ENCODE measurements around the gene SFXN4. TPM values are rescaled to one million over a fixed set of nuclear protein-coding genes. Genes with fewer than 3 reads are reported as not detected.
A peak's percentile ranks its signal among the peaks of the same experiment; 100 is the strongest.

SFXN4 gene
- total RNA-seq (10 to 100 TPM; 16.8 to 26.5 (median 19.6) TPM), polyA plus RNA-seq (10 to 100 TPM; 14.8 to 48.3 (median 22.2) TPM)

- Histone ChIP-seq H3K27me3 (no peaks in the 10 kb centered on the region), H3K4me1 (peaks cover 0 to 30% (median 19%) of the 10 kb centered on the region in 4 donors), H3K4me3 (peak within 1 kb of the TSS; percentile 69 to 92 (median 83)), H3K9me3 (no peaks in the 10 kb centered on the region), H3K36me3 (peaks cover 10 to 40% (median 25%) of the 10 kb centered on the region in 4 donors), H3K27ac (peak within 1 kb of the TSS; percentile 87 to 94 (median 90))
- 1% methylated on average over 90 of the region's 90 CpGs for WGBS, 2 donors
- DNase-seq: peak; percentile 89
- intact Hi-C loops (cut with DNase I): no loop called here
- TF ChIP-seq POLR2AphosphoS5 (IDR thresholded peaks at IDR 0.05): peak; percentile 82 to 91 (median 86)
- TF ChIP-seq CTCF (IDR thresholded peaks at IDR 0.05): no peak
- TF ChIP-seq EP300 (IDR thresholded peaks at IDR 0.05): peak in 1 of 4 donors; percentile 5
- peak; percentile 48 to 60 for TF ChIP-seq POLR2A (IDR thresholded peaks at IDR 0.05)
These were observed at the start of gene SFXN4 for GRCh38 chr10:119165171-119166117. TSS of gene SFXN4 (minus strand) at chr10:119165714. CDS start at chr10:119165647, 67 bp downstream.

- peak; percentile 62 for DNase-seq
- Histone ChIP-seq H3K4me1 (peaks cover 0 to 71% (median 59%) of the 10 kb centered on the region in 4 donors), H3K4me3 (peak overlapping the region in 2 of 4 donors; percentile 18 to 25), H3K9me3 (no peaks in the 10 kb centered on the region), H3K27me3 (no peaks in the 10 kb centered on the region), H3K36me3 (no peaks in the 10 kb centered on the region), H3K27ac (peak overlapping the region; percentile 92 to 100 (median 98))
- TF ChIP-seq POLR2A (IDR thresholded peaks at IDR 0.05) (no peak), POLR2AphosphoS5 (IDR thresholded peaks at IDR 0.05) (peak in 1 of 4 donors; percentile 36)
- intact Hi-C loops (cut with DNase I): no loop called here
- 33 to 60% methylated on average over 12 of the region's 12 CpGs for WGBS, 2 donors
These were observed 46.3 kb upstream of the SFXN4 start for GRCh38 chr10:119211625-119212441.

- no peak for TF ChIP-seq POLR2A (IDR thresholded peaks at IDR 0.05)
- TF ChIP-seq CTCF (IDR thresholded peaks at IDR 0.05): no peak
- TF ChIP-seq EP300 (IDR thresholded peaks at IDR 0.05): no peak
- TF ChIP-seq POLR2AphosphoS5 (IDR thresholded peaks at IDR 0.05): peak in 1 of 4 donors; percentile 18
These were observed 45.7 kb upstream of the SFXN4 start for GRCh38 chr10:119211176-119211575.

GRCh38 chr10:119210633-119211032, 45.1 kb upstream of the SFXN4 start:
- Histone ChIP-seq H3K27me3 (no peaks in the 10 kb centered on the region), H3K27ac (peak overlapping the region; percentile 92 to 100 (median 98)), H3K4me1 (peaks cover 0 to 75% (median 64%) of the 10 kb centered on the region in 4 donors), H3K4me3 (no peak overlapping the region), H3K36me3 (no peaks in the 10 kb centered on the region), H3K9me3 (no peaks in the 10 kb centered on the region)
- WGBS, 2 donors: 80 to 87% methylated on average over 2 of the region's 2 CpGs
- TF ChIP-seq CTCF (IDR thresholded peaks at IDR 0.05) (no peak), EP300 (IDR thresholded peaks at IDR 0.05) (no peak), POLR2A (IDR thresholded peaks at IDR 0.05) (no peak), POLR2AphosphoS5 (IDR thresholded peaks at IDR 0.05) (no peak)
- no peak for DNase-seq
- intact Hi-C loops (cut with DNase I): no loop called here

More at GRCh38 chr10:119211176-119211575, 45.7 kb upstream of the SFXN4 start:
- peak; percentile 2 for DNase-seq
- intact Hi-C loops (cut with DNase I): no loop called here
- no peaks in the 10 kb centered on the region for H3K36me3 ChIP-seq
- no peaks in the 10 kb centered on the region for H3K9me3 ChIP-seq
- H3K4me3 ChIP-seq: peak overlapping the region in 2 of 4 donors; percentile 18 to 25
- no peaks in the 10 kb centered on the region for H3K27me3 ChIP-seq
- WGBS, 2 donors: 78 to 83% methylated on average over 3 of the region's 3 CpGs
- peaks cover 0 to 72% (median 63%) of the 10 kb centered on the region in 4 donors for H3K4me1 ChIP-seq
- peak overlapping the region; percentile 92 to 100 (median 98) for H3K27ac ChIP-seq
